Activated T-cell treated with anti-CD3 and anti-CD28 coated beads, Interleukin-2, amount 50 U/mL, for 72 hours (primary cell): Measurements from ENCODE around the gene DTYMK. TPM values are rescaled to one million over a fixed set of nuclear protein-coding genes. Genes with fewer than 3 reads are reported as not detected.

Source experiments
- ATAC-seq, 2 donors: fragments of 150-1000 bp; cut with Tn5 transposase; replicated peaks in 1 of 2; 2 replicates each; pipeline ENCODE4 v1.10.0; 2021; ENCODE audit warnings: moderate library complexity in 2 of 2, mild to moderate bottlenecking in 1 of 2
- DNase-seq, 2 donors: peaks; one replicate each; pipeline ENCODE4 v3.0.0; 2021 to 2022; ENCODE audit warnings: mixed read lengths in 1 of 2
- H3K27ac Mint-ChIP-seq: one replicate; pipeline ENCODE4 v1.8.0; 2022; ENCODE audit warnings: mild to moderate bottlenecking, moderate library complexity, mixed read lengths
- H3K27me3 Mint-ChIP-seq: one replicate; pipeline ENCODE4 v1.8.0; 2022; ENCODE audit warnings: low read depth, mixed read lengths
- H3K36me3 Mint-ChIP-seq, 2 donors: one replicate each; pipeline ENCODE4 v1.8.0; 2022; ENCODE audit warnings: mixed read lengths in 2 of 2, mild to moderate bottlenecking in 1 of 2; ENCODE audit not compliant: insufficient read depth in 2 of 2
- H3K4me1 Mint-ChIP-seq: one replicate; pipeline ENCODE4 v1.8.0; 2022; ENCODE audit warnings: low read depth, mixed read lengths
- H3K4me3 Mint-ChIP-seq, 2 donors: one replicate each; pipeline ENCODE4 v1.8.0; 2022; ENCODE audit warnings: mild to moderate bottlenecking in 2 of 2, mixed read lengths in 2 of 2, moderate library complexity in 2 of 2
- H3K9me3 Mint-ChIP-seq, 2 donors: one replicate each; pipeline ENCODE4 v1.8.0; 2022; ENCODE audit warnings: mixed read lengths in 2 of 2
- total RNA-seq, 2 donors: library from RNA; stranded (reverse); gene quantifications; one replicate each; pipeline ENCODE4 v1.2.3, GENCODE V29; 2022

Gene DTYMK
- total RNA-seq, 2 donors from 2014 or later = 64.6 to 97.5 TPM

GRCh38 chr2:241660593-241661213 lies 25.9 kb downstream of the DTYMK start:
- ATAC-seq = no peak
- H3K4me3 Mint-ChIP-seq = no peak overlapping the region
- peaks cover 15% of the 10 kb centered on the region for H3K4me1 Mint-ChIP-seq
- no peak for DNase-seq
- H3K36me3 Mint-ChIP-seq = peaks cover 4 to 16% of the 10 kb centered on the region in 2 donors
- H3K9me3 Mint-ChIP-seq = no peaks in the 10 kb centered on the region
- H3K27me3 Mint-ChIP-seq = no peaks in the 10 kb centered on the region
- H3K27ac Mint-ChIP-seq = no peak overlapping the region

- peak; percentile 35 to 45 for DNase-seq
- H3K36me3 Mint-ChIP-seq = peaks cover 4 to 16% of the 10 kb centered on the region in 2 donors
Measured at GRCh38 chr2:241659150-241659739, 27.4 kb downstream of the DTYMK start.

GRCh38 chr2:241658296-241658695 lies 28.3 kb downstream of the DTYMK start:
- no peak for ATAC-seq
- H3K4me3 Mint-ChIP-seq = no peak overlapping the region
- H3K36me3 Mint-ChIP-seq = peaks cover 4 to 14% of the 10 kb centered on the region in 2 donors
- H3K27ac Mint-ChIP-seq = no peak overlapping the region
- no peaks in the 10 kb centered on the region for H3K27me3 Mint-ChIP-seq
- no peak for DNase-seq
- no peaks in the 10 kb centered on the region for H3K9me3 Mint-ChIP-seq
- H3K4me1 Mint-ChIP-seq = no peaks in the 10 kb centered on the region

More at GRCh38 chr2:241659150-241659739, 27.4 kb downstream of the DTYMK start:
- H3K27me3 Mint-ChIP-seq = no peaks in the 10 kb centered on the region
- H3K4me3 Mint-ChIP-seq = no peak overlapping the region
- no peak for ATAC-seq
- H3K4me1 Mint-ChIP-seq = peaks cover under 1% of the 10 kb centered on the region
- no peaks in the 10 kb centered on the region for H3K9me3 Mint-ChIP-seq
- no peak overlapping the region for H3K27ac Mint-ChIP-seq

GRCh38 chr2:241657786-241658254 lies 28.8 kb downstream of the DTYMK start:
- Mint-ChIP-seq H3K27me3 (no peaks in the 10 kb centered on the region), H3K9me3 (no peaks in the 10 kb centered on the region), H3K4me3 (no peak overlapping the region), H3K36me3 (peaks cover 4 to 14% of the 10 kb centered on the region in 2 donors), H3K4me1 (no peaks in the 10 kb centered on the region), H3K27ac (no peak overlapping the region)
- no peak for ATAC-seq
- no peak for DNase-seq

- peaks cover 4 to 14% of the 10 kb centered on the region in 2 donors for H3K36me3 Mint-ChIP-seq
- H3K27ac Mint-ChIP-seq = no peak overlapping the region
- ATAC-seq (no peak), DNase-seq (no peak)
- H3K4me1 Mint-ChIP-seq = no peaks in the 10 kb centered on the region
- H3K27me3 Mint-ChIP-seq = no peaks in the 10 kb centered on the region
- no peak overlapping the region for H3K4me3 Mint-ChIP-seq
- no peaks in the 10 kb centered on the region for H3K9me3 Mint-ChIP-seq
Measured at GRCh38 chr2:241656190-241656741, 30.3 kb downstream of the DTYMK start.

- Mint-ChIP-seq H3K4me1 (peaks cover 4% of the 10 kb centered on the region), H3K4me3 (no peak overlapping the region), H3K9me3 (no peaks in the 10 kb centered on the region), H3K27me3 (no peaks in the 10 kb centered on the region), H3K27ac (no peak overlapping the region), H3K36me3 (peaks cover 4 to 16% of the 10 kb centered on the region in 2 donors)
- no peak for ATAC-seq
- DNase-seq = no peak
Measured at GRCh38 chr2:241655516-241656189, 31.0 kb downstream of the DTYMK start.

- peaks cover 2 to 11% of the 10 kb centered on the region in 2 donors for H3K36me3 Mint-ChIP-seq
- no peaks in the 10 kb centered on the region for H3K27me3 Mint-ChIP-seq
- DNase-seq = no peak
- peaks cover 7% of the 10 kb centered on the region for H3K4me1 Mint-ChIP-seq
- H3K9me3 Mint-ChIP-seq = no peaks in the 10 kb centered on the region
- H3K4me3 Mint-ChIP-seq = no peak overlapping the region
- no peak overlapping the region for H3K27ac Mint-ChIP-seq
- ATAC-seq = no peak
Measured at GRCh38 chr2:241654551-241654950, 32.1 kb downstream of the DTYMK start.

- Mint-ChIP-seq H3K9me3 (no peaks in the 10 kb centered on the region), H3K27me3 (no peaks in the 10 kb centered on the region), H3K27ac (no peak overlapping the region), H3K4me1 (peaks cover 18% of the 10 kb centered on the region), H3K36me3 (peaks cover 0 to 11% of the 10 kb centered on the region in 2 donors), H3K4me3 (no peak overlapping the region)
- DNase-seq = no peak
- ATAC-seq = no peak
Measured at GRCh38 chr2:241653210-241653750, 33.3 kb downstream of the DTYMK start.

GRCh38 chr2:241652722-241653121 lies 33.9 kb downstream of the DTYMK start:
- H3K9me3 Mint-ChIP-seq = no peaks in the 10 kb centered on the region
- H3K36me3 Mint-ChIP-seq = peaks cover 0 to 11% of the 10 kb centered on the region in 2 donors
- H3K27ac Mint-ChIP-seq = no peak overlapping the region
- peaks cover 19% of the 10 kb centered on the region for H3K4me1 Mint-ChIP-seq
- DNase-seq (no peak), ATAC-seq (no peak)
- H3K4me3 Mint-ChIP-seq = no peak overlapping the region
- H3K27me3 Mint-ChIP-seq = no peaks in the 10 kb centered on the region

- Mint-ChIP-seq H3K4me1 (peaks cover 19% of the 10 kb centered on the region), H3K4me3 (no peak overlapping the region), H3K9me3 (no peaks in the 10 kb centered on the region), H3K27ac (no peak overlapping the region), H3K27me3 (no peaks in the 10 kb centered on the region), H3K36me3 (peaks cover 0 to 11% of the 10 kb centered on the region in 2 donors)
- ATAC-seq = no peak
- DNase-seq = no peak
Measured at GRCh38 chr2:241652142-241652541, 34.5 kb downstream of the DTYMK start.

- no peak for ATAC-seq
- Mint-ChIP-seq H3K27me3 (no peaks in the 10 kb centered on the region), H3K36me3 (peaks cover 0 to 8% of the 10 kb centered on the region in 2 donors), H3K4me1 (peaks cover 25% of the 10 kb centered on the region), H3K27ac (no peak overlapping the region), H3K9me3 (no peaks in the 10 kb centered on the region), H3K4me3 (no peak overlapping the region)
- DNase-seq = no peak
Measured at GRCh38 chr2:241649927-241650326, 36.7 kb downstream of the DTYMK start.

GRCh38 chr2:241649404-241649803 lies 37.2 kb downstream of the DTYMK start:
- peaks cover 25% of the 10 kb centered on the region for H3K4me1 Mint-ChIP-seq

GRCh38 chr2:241648453-241648852 lies 38.2 kb downstream of the DTYMK start:
- Mint-ChIP-seq H3K27me3 (no peaks in the 10 kb centered on the region), H3K4me1 (peaks cover 33% of the 10 kb centered on the region), H3K27ac (no peak overlapping the region), H3K36me3 (peaks cover 0 to 8% of the 10 kb centered on the region in 2 donors), H3K4me3 (no peak overlapping the region), H3K9me3 (no peaks in the 10 kb centered on the region)
- ATAC-seq = no peak
- no peak for DNase-seq

More at GRCh38 chr2:241649404-241649803, 37.2 kb downstream of the DTYMK start:
- DNase-seq (no peak), ATAC-seq (no peak)
- peaks cover 0 to 8% of the 10 kb centered on the region in 2 donors for H3K36me3 Mint-ChIP-seq
- H3K4me3 Mint-ChIP-seq = no peak overlapping the region
- H3K27me3 Mint-ChIP-seq = no peaks in the 10 kb centered on the region
- H3K27ac Mint-ChIP-seq = no peak overlapping the region
- H3K9me3 Mint-ChIP-seq = no peaks in the 10 kb centered on the region
